Measurements from ENCODE around the gene ANTXR1.

ANTXR1 gene

GRCh38 chr2:69191634-69192033, 178.7 kb downstream of the ANTXR1 start:
- DNase-seq, result no peak

- DNase-seq, result no peak
Measured at GRCh38 chr2:69192176-69192945, 179.4 kb downstream of the ANTXR1 start.

- DNase-seq, result no peak
Measured at GRCh38 chr2:69195706-69196105, 182.7 kb downstream of the ANTXR1 start.

GRCh38 chr2:69196327-69197117, 183.5 kb downstream of the ANTXR1 start:
- DNase-seq, result no peak

- DNase-seq, result no peak
Measured at GRCh38 chr2:69200107-69200520, 187.1 kb downstream of the ANTXR1 start.

- no peak for DNase-seq
Measured at GRCh38 chr2:69201259-69201658, 188.3 kb downstream of the ANTXR1 start.

GRCh38 chr2:69202327-69202726, 189.3 kb downstream of the ANTXR1 start:
- no peak for DNase-seq

GRCh38 chr2:69203166-69203985, 190.4 kb downstream of the ANTXR1 start:
- DNase-seq, result no peak

GRCh38 chr2:69204654-69205053, 191.7 kb downstream of the ANTXR1 start:
- no peak for DNase-seq

GRCh38 chr2:69205076-69205475, 192.1 kb downstream of the ANTXR1 start:
- no peak for DNase-seq

GRCh38 chr2:69205491-69205890, 192.5 kb downstream of the ANTXR1 start:
- DNase-seq, result no peak

- DNase-seq, result no peak
Measured at GRCh38 chr2:69208023-69208595, 195.1 kb downstream of the ANTXR1 start.

GRCh38 chr2:69209482-69209881, 196.5 kb downstream of the ANTXR1 start:
- no peak for DNase-seq

GRCh38 chr2:69210385-69210784, 197.4 kb downstream of the ANTXR1 start:
- DNase-seq, result no peak

GRCh38 chr2:69211048-69211447, 198.1 kb downstream of the ANTXR1 start:
- no peak for DNase-seq

- no peak for DNase-seq
Measured at GRCh38 chr2:69211686-69212085, 198.7 kb downstream of the ANTXR1 start.

- no peak for DNase-seq
Measured at GRCh38 chr2:69212238-69213028, 199.5 kb downstream of the ANTXR1 start.

- DNase-seq, result no peak
Measured at GRCh38 chr2:69213201-69213600, 200.2 kb downstream of the ANTXR1 start.

- DNase-seq, result no peak
Measured at GRCh38 chr2:69213782-69214181, 200.8 kb downstream of the ANTXR1 start.

- no peak for DNase-seq
Measured at GRCh38 chr2:69214898-69215297, 201.9 kb downstream of the ANTXR1 start.

GRCh38 chr2:69216535-69217332, 203.8 kb downstream of the ANTXR1 start:
- DNase-seq, result no peak
